Breast epithelium (tissue), 4 donors: ENCODE data around the gene CMSS1. TPM values are rescaled to one million over a fixed set of nuclear protein-coding genes. Genes with fewer than 3 reads are reported as not detected.

ENCODE experiments used
- DNase-seq, 2 donors: peaks; one replicate each; pipeline ENCODE4 v3.0.0-alpha.2; 2019; ENCODE audit warnings: low spot score in 2 of 2
- H3K27ac ChIP-seq, 2 donors: fragments of 200-600 bp; sonication (generic) in 1 of 2; one replicate each; pipeline ENCODE4 v1.5.1; 2016 to 2019; ENCODE audit warnings: mild to moderate bottlenecking in 1 of 2
- H3K27me3 ChIP-seq, 2 donors: fragments of 200-600 bp; sonication (generic) in 1 of 2; one replicate each; pipeline versions ENCODE4 v1.5.1 to v1.6.0; 2017 to 2019; ENCODE audit warnings: control low read depth in 1 of 2, mild to moderate bottlenecking in 1 of 2
- H3K36me3 ChIP-seq: fragments of 200-600 bp; one replicate; pipeline ENCODE4 v1.5.1; 2019
- H3K4me1 ChIP-seq, 2 donors: fragments of 200-600 bp; sonication (generic); one replicate each; pipeline ENCODE4 v1.5.1; 2016 to 2019; ENCODE audit warnings: control low read depth in 1 of 2
- H3K4me3 ChIP-seq, 3 donors: fragments of 200-600 bp; sonication (generic); 1 replicate in 2 of 3; 2 replicates in 1 of 3; pipeline ENCODE4 v1.5.1; 2016 to 2019; ENCODE audit warnings: mild to moderate bottlenecking in 3 of 3, moderate library complexity in 2 of 3
- H3K9me3 ChIP-seq, 2 donors: fragments of 200-600 bp; sonication (generic) in 1 of 2; one replicate each; pipeline ENCODE4 v1.5.1; 2016 to 2019; ENCODE audit warnings: control low read depth in 1 of 2
- POLR2A ChIP-seq: fragments of 450-650 bp; IDR thresholded peaks from one replicate; pipeline ENCODE4 v1.6.1; 2016; ENCODE audit warnings: antibody characterized with exemption, mild to moderate bottlenecking, moderate library complexity
- POLR2AphosphoS5 ChIP-seq, 3 donors: sonication (generic); formaldehyde crosslinking; IDR thresholded peaks; one replicate each; pipeline ENCODE4 v1.6.1; 2017; ENCODE audit warnings: antibody characterized with exemption in 3 of 3
- intact Hi-C: fragments of 100-400 bp; cut with DNase I; formaldehyde crosslinking; loops from one replicate; pipeline ENCODE4 v1.15.1; 2023; ENCODE audit warnings: low total_unique reads
- total RNA-seq, 3 donors: library from RNA; depleted of rRNA; stranded (reverse); fragments of >200 nt; gene quantifications; one replicate each; pipeline ENCODE4 v1.1.0, GENCODE V29; 2016
- TF ChIP-seq, protein P1 (sequence below), 3 donors: fragments of 450-650 bp; IDR thresholded peaks; one replicate each; pipeline ENCODE4 v1.5.1; 2016 to 2017; ENCODE audit warnings: antibody characterized with exemption in 3 of 3, mild to moderate bottlenecking in 3 of 3, moderate library complexity in 3 of 3

The CMSS1 gene
- total RNA-seq, 3 donors from 2014 or later, result 15.5 to 35.4 (median 16.1) TPM

DNA sequence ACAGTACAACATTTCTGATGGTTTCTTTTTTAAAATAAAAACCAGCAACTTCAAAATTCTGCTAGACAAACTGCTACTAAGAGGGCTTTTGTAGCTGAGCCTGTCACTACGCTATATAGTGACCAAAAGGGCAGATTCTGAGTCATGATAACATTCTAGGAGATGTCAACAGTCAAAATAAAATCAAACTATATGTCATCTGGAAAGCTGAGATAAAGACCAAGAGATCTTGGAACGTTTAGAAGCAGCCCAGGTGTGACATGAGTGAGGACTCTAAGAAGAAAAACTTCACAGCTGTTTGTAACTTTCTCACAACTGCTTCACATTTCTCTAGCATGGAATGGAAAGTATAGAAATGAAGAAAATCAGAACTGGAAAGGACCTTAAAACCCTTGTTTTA, 212.0 kb downstream of the CMSS1 start:
- H3K9me3 ChIP-seq, result no peaks in the 10 kb centered on the region
- H3K4me1 ChIP-seq, result no peaks in the 10 kb centered on the region
- H3K4me3 ChIP-seq, result no peak overlapping the region
- H3K27me3 ChIP-seq, result no peaks in the 10 kb centered on the region
- no peak overlapping the region for H3K27ac ChIP-seq
- intact Hi-C loops, result no loop called here
- TF ChIP-seq, protein P1, sequence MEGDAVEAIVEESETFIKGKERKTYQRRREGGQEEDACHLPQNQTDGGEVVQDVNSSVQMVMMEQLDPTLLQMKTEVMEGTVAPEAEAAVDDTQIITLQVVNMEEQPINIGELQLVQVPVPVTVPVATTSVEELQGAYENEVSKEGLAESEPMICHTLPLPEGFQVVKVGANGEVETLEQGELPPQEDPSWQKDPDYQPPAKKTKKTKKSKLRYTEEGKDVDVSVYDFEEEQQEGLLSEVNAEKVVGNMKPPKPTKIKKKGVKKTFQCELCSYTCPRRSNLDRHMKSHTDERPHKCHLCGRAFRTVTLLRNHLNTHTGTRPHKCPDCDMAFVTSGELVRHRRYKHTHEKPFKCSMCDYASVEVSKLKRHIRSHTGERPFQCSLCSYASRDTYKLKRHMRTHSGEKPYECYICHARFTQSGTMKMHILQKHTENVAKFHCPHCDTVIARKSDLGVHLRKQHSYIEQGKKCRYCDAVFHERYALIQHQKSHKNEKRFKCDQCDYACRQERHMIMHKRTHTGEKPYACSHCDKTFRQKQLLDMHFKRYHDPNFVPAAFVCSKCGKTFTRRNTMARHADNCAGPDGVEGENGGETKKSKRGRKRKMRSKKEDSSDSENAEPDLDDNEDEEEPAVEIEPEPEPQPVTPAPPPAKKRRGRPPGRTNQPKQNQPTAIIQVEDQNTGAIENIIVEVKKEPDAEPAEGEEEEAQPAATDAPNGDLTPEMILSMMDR (IDR thresholded peaks at IDR 0.05), result no peak
- TF ChIP-seq POLR2AphosphoS5 (IDR thresholded peaks at IDR 0.05) (no peak), POLR2A (no peak)
- no peak for DNase-seq
- no peaks in the 10 kb centered on the region for H3K36me3 ChIP-seq

DNA sequence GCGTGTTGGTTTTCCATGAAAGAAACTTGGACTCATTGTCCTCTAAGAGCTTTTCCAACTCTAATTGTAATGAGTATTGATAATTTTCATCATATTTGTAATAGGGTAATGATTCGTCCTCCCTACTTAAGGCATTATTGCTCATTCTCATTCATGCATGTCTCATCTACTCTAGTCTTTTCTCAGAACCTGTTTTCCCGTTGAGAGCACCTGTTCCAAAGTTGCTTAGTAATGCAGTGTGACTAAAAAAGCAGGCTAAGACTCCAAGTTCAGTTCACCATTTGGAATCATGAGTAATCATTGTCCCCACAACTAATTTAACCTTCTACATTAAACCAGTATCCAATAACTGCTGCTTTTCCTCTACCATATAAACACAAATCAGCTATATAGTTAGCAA, 212.7 kb downstream of the CMSS1 start:
- intact Hi-C loops, result no loop called here
- Histone ChIP-seq H3K4me1 (no peaks in the 10 kb centered on the region), H3K27me3 (no peaks in the 10 kb centered on the region), H3K36me3 (no peaks in the 10 kb centered on the region), H3K4me3 (no peak overlapping the region), H3K9me3 (no peaks in the 10 kb centered on the region), H3K27ac (no peak overlapping the region)
- TF ChIP-seq POLR2A, result no peak
- TF ChIP-seq POLR2AphosphoS5 (IDR thresholded peaks at IDR 0.05), result no peak
- TF ChIP-seq, protein P1 (IDR thresholded peaks at IDR 0.05), result no peak
- no peak for DNase-seq

DNA sequence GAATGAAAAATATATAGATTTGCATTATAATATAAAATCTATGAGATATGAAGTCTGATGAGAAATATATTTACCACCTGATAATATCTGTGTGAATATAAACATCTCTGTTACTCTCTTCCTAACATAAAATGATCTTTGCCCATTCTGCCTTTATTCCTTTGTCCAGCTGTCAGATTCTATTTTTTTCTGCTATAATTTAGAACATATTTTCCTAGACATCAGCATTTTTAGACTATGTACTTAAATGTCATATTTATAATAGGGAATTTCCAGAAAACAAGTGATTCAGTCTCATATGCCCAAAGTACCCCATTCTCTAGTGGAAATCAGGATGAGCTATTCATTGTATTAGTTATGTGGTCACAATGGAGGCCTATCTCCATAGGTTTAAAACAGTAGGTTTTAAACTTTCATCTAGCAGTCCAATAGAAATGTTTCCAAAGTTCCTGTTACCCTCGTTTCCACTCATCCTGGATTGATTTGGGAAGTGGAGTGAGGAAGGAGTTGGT, 213.3 kb downstream of the CMSS1 start:
- TF ChIP-seq POLR2AphosphoS5 (IDR thresholded peaks at IDR 0.05) (no peak), POLR2A (no peak)
- TF ChIP-seq, protein P1 (IDR thresholded peaks at IDR 0.05), result no peak
- intact Hi-C loops, result no loop called here
- Histone ChIP-seq H3K4me3 (no peak overlapping the region), H3K27me3 (no peaks in the 10 kb centered on the region), H3K36me3 (no peaks in the 10 kb centered on the region), H3K27ac (no peak overlapping the region), H3K4me1 (no peaks in the 10 kb centered on the region), H3K9me3 (no peaks in the 10 kb centered on the region)
- no peak for DNase-seq

DNA sequence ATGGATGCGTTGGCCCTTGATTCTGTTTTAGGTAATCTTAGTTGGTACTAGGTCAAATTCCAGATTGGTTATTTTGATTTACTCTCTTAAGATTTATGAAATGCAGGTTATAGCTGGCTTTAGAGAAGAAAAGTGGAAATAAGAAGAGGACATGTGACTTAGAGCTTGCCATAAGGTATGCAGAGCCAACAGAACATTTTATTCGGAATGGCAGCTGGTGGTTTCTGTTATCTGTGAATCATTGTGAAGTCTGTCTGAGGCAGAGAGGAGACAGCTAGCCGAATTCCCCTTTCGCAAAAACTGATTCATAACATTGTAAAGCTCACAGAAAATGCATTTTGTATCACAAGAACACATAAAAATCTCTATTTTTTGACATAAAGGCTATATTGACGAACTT, 214.6 kb downstream of the CMSS1 start:
- H3K27ac ChIP-seq, result no peak overlapping the region

DNA sequence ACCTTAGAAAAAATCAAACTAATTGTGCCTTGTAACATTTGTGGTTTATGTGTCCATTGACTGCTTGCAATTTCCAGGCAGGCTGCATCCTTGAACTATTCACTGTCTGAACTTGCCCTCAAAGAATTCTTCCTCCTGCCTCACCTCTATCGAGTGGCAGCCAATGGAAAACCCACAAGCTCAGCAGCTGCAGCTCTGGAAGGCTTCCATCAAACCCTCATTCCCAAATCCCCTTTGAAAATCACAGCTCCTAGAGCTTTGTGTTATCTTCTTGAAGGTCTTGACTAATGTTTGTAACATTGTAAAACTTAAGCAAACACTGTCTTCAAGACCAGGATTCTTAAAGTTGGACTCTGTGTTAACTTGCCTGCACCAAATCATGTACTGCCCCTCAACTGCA, 215.5 kb downstream of the CMSS1 start:
- Histone ChIP-seq H3K27me3 (no peaks in the 10 kb centered on the region), H3K27ac (no peak overlapping the region), H3K36me3 (no peaks in the 10 kb centered on the region), H3K4me3 (no peak overlapping the region), H3K4me1 (no peaks in the 10 kb centered on the region), H3K9me3 (no peaks in the 10 kb centered on the region)
- intact Hi-C loops, result no loop called here
- TF ChIP-seq POLR2A (no peak), POLR2AphosphoS5 (IDR thresholded peaks at IDR 0.05) (no peak)
- TF ChIP-seq, protein P1 (IDR thresholded peaks at IDR 0.05), result no peak
- no peak for DNase-seq

More for the DNA sequence above, 214.6 kb downstream of the CMSS1 start:
- TF ChIP-seq, protein P1 (IDR thresholded peaks at IDR 0.05), result no peak
- TF ChIP-seq POLR2AphosphoS5 (IDR thresholded peaks at IDR 0.05), result no peak
- TF ChIP-seq POLR2A, result no peak
- Histone ChIP-seq H3K4me3 (no peak overlapping the region), H3K27me3 (no peaks in the 10 kb centered on the region), H3K9me3 (no peaks in the 10 kb centered on the region), H3K36me3 (no peaks in the 10 kb centered on the region), H3K4me1 (no peaks in the 10 kb centered on the region)
- intact Hi-C loops, result no loop called here
- DNase-seq, result no peak
